PC-3 (cell line): ENCODE results near the gene PRRC2B. TPM values are rescaled to one million over a fixed set of nuclear protein-coding genes. Genes with fewer than 3 reads are reported as not detected.

Source experiments
- ATAC-seq: fragments of 200-7000 bp; cut with Tn5 transposase; 2 replicates; pipeline ENCODE4 v1.9.1; 2020; ENCODE audit warnings: mild to moderate bottlenecking, moderate library complexity
- BruUV-seq: library from RNA; stranded (reverse); fragments of 400-500 nt; replicated peaks from 2 replicates; lab custom pipeline; 2021; lab: Mats Ljungman, UMichigan
- CTCF ChIA-PET: fragments of 300-600 bp; sonication (Branson Sonifier 250); formaldehyde crosslinking; loops from one replicate; lab custom pipeline; 2022; ENCODE audit warnings: antibody characterized with exemption; lab: Charles Lee
- POLR2A ChIA-PET: fragments of 300-600 bp; sonication (Branson Sonifier 250); formaldehyde crosslinking; loops from one replicate; lab custom pipeline; 2022; ENCODE audit warnings: antibody characterized with exemption; ENCODE audit not compliant: unreplicated experiment; lab: Charles Lee
- DNase-seq: peaks from one replicate; pipeline ENCODE4 v3.0.0-alpha.2; 2015
- H2AFZ ChIP-seq: fragments of 300-600 bp; sonication (generic); 2 replicates; pipeline ENCODE4 v1.6.0; 2016; ENCODE audit warnings: antibody characterized with exemption, low read length
- H3F3A ChIP-seq: fragments of 300-600 bp; sonication (generic); one replicate; pipeline ENCODE4 v1.6.0; 2017; ENCODE audit warnings: antibody characterized with exemption, low read length, control low read depth, mild to moderate bottlenecking; ENCODE audit not compliant: unreplicated experiment
- H3K27ac ChIP-seq: fragments of 300-600 bp; sonication (generic); 2 replicates; pipeline ENCODE4 v1.5.1; 2016; ENCODE audit warnings: mild to moderate bottlenecking, low read length
- H3K27me3 ChIP-seq: fragments of 300-600 bp; sonication (generic); 2 replicates; pipeline ENCODE4 v1.6.1; 2016; ENCODE audit warnings: low read length, mixed read lengths
- H3K36me3 ChIP-seq: fragments of 300-600 bp; sonication (generic); 2 replicates; pipeline ENCODE4 v1.6.1; 2016; ENCODE audit warnings: low read depth, mixed run types, low read length, mixed read lengths
- H3K4me1 ChIP-seq: fragments of 300-600 bp; sonication (generic); 2 replicates; pipeline ENCODE4 v1.5.1; 2016; ENCODE audit warnings: low read length; ENCODE audit not compliant: insufficient read depth
- H3K4me2 ChIP-seq: fragments of 300-600 bp; sonication (generic); 2 replicates; pipeline ENCODE4 v1.6.0; 2016; ENCODE audit warnings: low read length
- H3K4me3 ChIP-seq: fragments of 300-600 bp; sonication (generic); 2 replicates; pipeline ENCODE4 v1.5.1; 2016; ENCODE audit warnings: mild to moderate bottlenecking, low read length, mixed read lengths
- H3K79me2 ChIP-seq: fragments of 300-600 bp; sonication (generic); 2 replicates; pipeline ENCODE4 v1.6.1; 2017; ENCODE audit warnings: low read length, mixed read lengths
- H3K9ac ChIP-seq: fragments of 300-600 bp; sonication (generic); 2 replicates; pipeline ENCODE4 v1.6.0; 2016; ENCODE audit warnings: mild to moderate bottlenecking, low read length
- H3K9me2 ChIP-seq: fragments of 300-600 bp; sonication (generic); replicated peaks from 2 replicates; pipeline ENCODE4 v1.6.1; 2016; ENCODE audit warnings: mixed run types, low read length, mixed read lengths
- H3K9me3 ChIP-seq: fragments of 300-600 bp; sonication (generic); 2 replicates; pipeline ENCODE4 v1.6.1; 2016; ENCODE audit warnings: low read length, mixed read lengths
- H4K20me1 ChIP-seq: fragments of 300-600 bp; sonication (generic); 2 replicates; pipeline ENCODE4 v1.6.1; 2016; ENCODE audit warnings: low read length, mixed read lengths
- CTCF ChIP-seq: fragments of 300-600 bp; sonication (generic); conservative IDR thresholded peaks from 2 replicates; pipeline ENCODE4 v1.5.1; 2017; ENCODE audit warnings: antibody characterized with exemption, low read depth, mild to moderate bottlenecking, low read length
- EZH2 ChIP-seq: fragments of 300-600 bp; sonication (generic); IDR thresholded peaks from one replicate; pipeline ENCODE4 v1.6.1; 2017; ENCODE audit warnings: antibody characterized with exemption, mild to moderate bottlenecking, low read length; ENCODE audit not compliant: unreplicated experiment
- EZH2phosphoT487 ChIP-seq: fragments of 300-600 bp; sonication (generic); IDR thresholded peaks from 2 replicates; pipeline ENCODE4 v1.6.1; 2018; ENCODE audit warnings: mild to moderate bottlenecking, antibody characterized with exemption, low read length, borderline replicate concordance
- intact Hi-C: fragments of 100-400 bp; cut with micrococcal nuclease; formaldehyde crosslinking; loops from 2 replicates; pipeline ENCODE4 v1.9.0; 2023
- total RNA-seq: library from RNA; depleted of rRNA; stranded (reverse); fragments of >200 nt; gene quantifications from 2 replicates; pipeline ENCODE4 v1.2.3, GENCODE V29; 2014

The PRRC2B gene
- total RNA-seq, 1 experiment from 2014 or later: 46.9 TPM

GRCh38 chr9:131385296-131385695, 8.6 kb upstream of the PRRC2B start:
- Histone ChIP-seq H3K27me3 (no peaks in the 10 kb centered on the region), H3F3A (no peaks in the 10 kb centered on the region), H3K4me2 (no peak overlapping the region), H3K9me2 (no peaks in the 10 kb centered on the region), H3K9me3 (no peaks in the 10 kb centered on the region), H3K9ac (no peak overlapping the region), H3K36me3 (no peaks in the 10 kb centered on the region), H4K20me1 (no peaks in the 10 kb centered on the region), H3K79me2 (no peaks in the 10 kb centered on the region), H2AFZ (no peak overlapping the region), H3K4me1 (peaks cover 8% of the 10 kb centered on the region), H3K4me3 (no peak overlapping the region), H3K27ac (no peak overlapping the region)
- no TSS peak for BruUV-seq
- intact Hi-C loops: no loop called here
- no peak for ATAC-seq
- CTCF ChIA-PET: no interaction called here
- TF ChIP-seq EZH2phosphoT487 (no peak), CTCF (no peak), EZH2 (no peak)
- POLR2A ChIA-PET: interaction anchor here (0.6 kb wide), 1 partner anchor 260 kb away, joined by 3 read pairs; the partner anchor contains the start of gene NUP214
- DNase-seq: no peak

GRCh38 chr9:131386281-131386680, 7.6 kb upstream of the PRRC2B start:
- H3F3A ChIP-seq: no peaks in the 10 kb centered on the region
- H3K79me2 ChIP-seq: no peaks in the 10 kb centered on the region
- ATAC-seq (no peak), DNase-seq (no peak)
- no peak overlapping the region for H2AFZ ChIP-seq
- H3K27me3 ChIP-seq: no peaks in the 10 kb centered on the region
- H4K20me1 ChIP-seq: no peaks in the 10 kb centered on the region
- H3K36me3 ChIP-seq: no peaks in the 10 kb centered on the region
- H3K9me2 ChIP-seq: no peaks in the 10 kb centered on the region
- no peak overlapping the region for H3K4me2 ChIP-seq
- H3K27ac ChIP-seq: no peak overlapping the region
- CTCF ChIA-PET: no interaction called here
- TF ChIP-seq CTCF (no peak), EZH2 (no peak), EZH2phosphoT487 (no peak)
- POLR2A ChIA-PET: no interaction called here
- H3K9ac ChIP-seq: no peak overlapping the region
- no peak overlapping the region for H3K4me3 ChIP-seq
- H3K9me3 ChIP-seq: no peaks in the 10 kb centered on the region
- intact Hi-C loops: no loop called here
- peaks cover 8% of the 10 kb centered on the region for H3K4me1 ChIP-seq
- BruUV-seq: no TSS peak

DNA sequence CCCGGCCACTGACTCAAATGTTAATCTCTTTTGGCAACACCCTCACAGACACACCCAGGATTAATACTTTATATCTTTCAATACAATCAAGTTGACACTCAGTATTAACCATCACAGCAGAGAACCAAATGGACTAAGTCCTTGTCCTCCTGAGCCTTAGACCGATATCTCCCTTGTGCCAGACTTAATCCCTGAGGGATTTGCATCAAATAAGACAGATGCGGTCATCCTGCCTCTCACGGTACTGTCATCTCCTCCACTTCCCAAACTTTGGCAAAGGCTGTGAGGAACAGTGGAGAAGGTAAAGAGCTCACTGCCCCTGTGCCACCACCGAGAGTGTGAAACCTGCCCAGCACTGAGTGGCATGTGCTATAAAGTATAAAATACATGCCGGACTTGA, 6.5 kb upstream of the PRRC2B start:
- DNase-seq (no peak), ATAC-seq (no peak)
- no TSS peak for BruUV-seq
- Histone ChIP-seq H3K4me2 (no peak overlapping the region), H3K9me3 (no peaks in the 10 kb centered on the region), H2AFZ (no peak overlapping the region), H3K9ac (no peak overlapping the region), H3K9me2 (no peaks in the 10 kb centered on the region), H3K79me2 (no peaks in the 10 kb centered on the region), H4K20me1 (no peaks in the 10 kb centered on the region), H3K4me1 (peaks cover 8% of the 10 kb centered on the region), H3K36me3 (no peaks in the 10 kb centered on the region), H3F3A (no peaks in the 10 kb centered on the region), H3K27me3 (no peaks in the 10 kb centered on the region), H3K4me3 (no peak overlapping the region), H3K27ac (no peak overlapping the region)
- TF ChIP-seq EZH2 (no peak), CTCF (no peak), EZH2phosphoT487 (no peak)
- intact Hi-C loops: no loop called here
- ChIA-PET POLR2A (no interaction called here), CTCF (no interaction called here)
